ENCODE measurements around the gene ELFN1. TPM values are rescaled to one million over a fixed set of nuclear protein-coding genes. Genes with fewer than 3 reads are reported as not detected.

The ELFN1 gene
- total RNA-seq, 1 donor from 2014 or later, result 0.71 TPM

GRCh38 chr7:1646957-1647891 lies 22.9 kb upstream of the ELFN1 start:
- Histone ChIP-seq H3K4me3 (ENCODE audit: low read depth, low read length) (no peak overlapping the region), H3K27me3 (ENCODE audit: control insufficient read depth, insufficient read depth, low read length) (peaks cover 43% of the 10 kb centered on the region), H3K36me3 (ENCODE audit: control insufficient read depth, insufficient read depth, low read length) (no peaks in the 10 kb centered on the region)
- TF ChIP-seq CTCF (IDR thresholded peaks at IDR 0.05; ENCODE audit: insufficient read depth, low read length, poor library complexity, severe bottlenecking), result no peak
- DNase-seq (ENCODE audit: low read depth), result no peak

- Histone ChIP-seq H3K27me3 (ENCODE audit: control insufficient read depth, insufficient read depth, low read length) (peaks cover 37% of the 10 kb centered on the region), H3K4me3 (ENCODE audit: low read depth, low read length) (no peak overlapping the region), H3K36me3 (ENCODE audit: control insufficient read depth, insufficient read depth, low read length) (no peaks in the 10 kb centered on the region)
- no peak for DNase-seq (ENCODE audit: low read depth)
- no peak for TF ChIP-seq CTCF (IDR thresholded peaks at IDR 0.05; ENCODE audit: insufficient read depth, low read length, poor library complexity, severe bottlenecking)
These were observed 22.0 kb upstream of the ELFN1 start for GRCh38 chr7:1647961-1648672.

GRCh38 chr7:1649751-1650326 lies 20.2 kb upstream of the ELFN1 start:
- no peak for DNase-seq (ENCODE audit: low read depth)
- no peak for TF ChIP-seq CTCF (IDR thresholded peaks at IDR 0.05; ENCODE audit: insufficient read depth, low read length, poor library complexity, severe bottlenecking)
- Histone ChIP-seq H3K4me3 (ENCODE audit: low read depth, low read length) (no peak overlapping the region), H3K27me3 (ENCODE audit: control insufficient read depth, insufficient read depth, low read length) (peaks cover 34% of the 10 kb centered on the region), H3K36me3 (ENCODE audit: control insufficient read depth, insufficient read depth, low read length) (no peaks in the 10 kb centered on the region)

GRCh38 chr7:1650363-1651030 lies 19.6 kb upstream of the ELFN1 start:
- peaks cover 28% of the 10 kb centered on the region for H3K27me3 ChIP-seq (ENCODE audit: control insufficient read depth, insufficient read depth, low read length)
- no peak for TF ChIP-seq CTCF (IDR thresholded peaks at IDR 0.05; ENCODE audit: insufficient read depth, low read length, poor library complexity, severe bottlenecking)
- no peak for DNase-seq (ENCODE audit: low read depth)

GRCh38 chr7:1651031-1651446 lies 19.0 kb upstream of the ELFN1 start:
- peaks cover 26% of the 10 kb centered on the region for H3K27me3 ChIP-seq (ENCODE audit: control insufficient read depth, insufficient read depth, low read length)
- TF ChIP-seq CTCF (IDR thresholded peaks at IDR 0.05; ENCODE audit: insufficient read depth, low read length, poor library complexity, severe bottlenecking), result no peak
- no peak overlapping the region for H3K4me3 ChIP-seq (ENCODE audit: low read depth, low read length)
- DNase-seq (ENCODE audit: low read depth), result no peak
- H3K36me3 ChIP-seq (ENCODE audit: control insufficient read depth, insufficient read depth, low read length), result no peaks in the 10 kb centered on the region

More at GRCh38 chr7:1650363-1651030, 19.6 kb upstream of the ELFN1 start:
- H3K36me3 ChIP-seq (ENCODE audit: control insufficient read depth, insufficient read depth, low read length), result no peaks in the 10 kb centered on the region
- no peak overlapping the region for H3K4me3 ChIP-seq (ENCODE audit: low read depth, low read length)
